Gastroesophageal sphincter (tissue), 3 donors: ENCODE results near the gene SLC19A3.

Experiments
- CTCF ChIP-seq, 4 experiments: fragments of 200-600 bp in 2 of 4; fragments of 450-650 bp in 2 of 4; sonication (generic) in 1 of 4; IDR thresholded peaks; one replicate each; pipeline ENCODE4 v1.5.1; 2017 to 2019; ENCODE audit warnings: antibody characterized with exemption in 4 of 4, mild to moderate bottlenecking in 2 of 4, moderate library complexity in 2 of 4
- EP300 ChIP-seq: sonication (generic); formaldehyde crosslinking; IDR thresholded peaks from one replicate; pipeline ENCODE4 v1.6.1; 2017; ENCODE audit warnings: antibody characterized with exemption, mild to moderate bottlenecking
- POLR2A ChIP-seq, 2 donors: fragments of 450-650 bp; IDR thresholded peaks; one replicate each; pipeline ENCODE4 v1.6.1; 2017; ENCODE audit warnings: antibody characterized with exemption in 2 of 2, mild to moderate bottlenecking in 2 of 2, moderate library complexity in 1 of 2
- POLR2AphosphoS5 ChIP-seq: sonication (generic); formaldehyde crosslinking; IDR thresholded peaks from one replicate; pipeline ENCODE4 v1.6.1; 2017; ENCODE audit warnings: antibody characterized with exemption

- TF ChIP-seq POLR2AphosphoS5 (no peak), CTCF (IDR thresholded peaks at IDR 0.05) (no peak), POLR2A (IDR thresholded peaks at IDR 0.05) (no peak), EP300 (no peak)
Measured at GRCh38 chr2:227701556-227701955, 16.3 kb downstream of the SLC19A3 start.
